Lung (tissue), 12 donors: ENCODE measurements around the gene SYNE1. TPM values are rescaled to one million over a fixed set of nuclear protein-coding genes. Genes with fewer than 3 reads are reported as not detected.

Experiments used
- ATAC-seq: fragments of 200-7000 bp; cut with Tn5 transposase; one replicate; pipeline ENCODE4 v1.9.1; 2020; ENCODE audit warnings: moderate number of reproducible peaks; ENCODE audit not compliant: insufficient read depth, low FRiP score
- DNase-seq, 3 donors: peaks; one replicate each; pipeline ENCODE4 v3.0.0-alpha.2; 2013 to 2017
- H3K27ac ChIP-seq, 2 donors: one replicate each; pipeline ENCODE4 v1.5.1; 2013; ENCODE audit warnings: mild to moderate bottlenecking in 2 of 2, moderate library complexity in 2 of 2, control low read depth in 1 of 2, inconsistent platforms in 1 of 2, low read depth in 1 of 2, low read length in 1 of 2
- H3K27me3 ChIP-seq, 3 donors: one replicate each; pipeline ENCODE4 v1.5.1; 2013; ENCODE audit warnings: low read length in 2 of 3; ENCODE audit not compliant: control insufficient read depth in 3 of 3, insufficient read depth in 3 of 3
- H3K36me3 ChIP-seq, 4 donors: one replicate each; pipeline ENCODE4 v1.5.1; 2013; ENCODE audit warnings: low read length in 4 of 4, mild to moderate bottlenecking in 1 of 4, moderate library complexity in 1 of 4; ENCODE audit not compliant: control insufficient read depth in 4 of 4, insufficient read depth in 4 of 4
- H3K4me1 ChIP-seq, 5 donors: one replicate each; pipeline ENCODE4 v1.5.1; 2013; ENCODE audit warnings: low read length in 5 of 5, mild to moderate bottlenecking in 2 of 5, moderate library complexity in 1 of 5; ENCODE audit not compliant: control insufficient read depth in 5 of 5, insufficient read depth in 5 of 5
- H3K4me3 ChIP-seq: one replicate; pipeline ENCODE4 v1.5.1; 2013; ENCODE audit warnings: mild to moderate bottlenecking, control low read depth, moderate library complexity
- H3K9ac ChIP-seq, 2 donors: one replicate each; pipeline ENCODE4 v1.5.1; 2013; ENCODE audit warnings: low read length in 2 of 2, control low read depth in 1 of 2; ENCODE audit not compliant: insufficient read depth in 1 of 2
- H3K9me3 ChIP-seq, 4 donors: one replicate each; pipeline ENCODE4 v1.5.1; 2013; ENCODE audit warnings: low read length in 3 of 4, mild to moderate bottlenecking in 1 of 4, moderate library complexity in 1 of 4; ENCODE audit not compliant: control insufficient read depth in 4 of 4, insufficient read depth in 3 of 4
- WGBS, 2 donors: extraction: QIAGEN DNeasy Blood & Tissue Kit; methylation state at CpG; one replicate each; pipeline ENCODE4 v1.1.7; 2013; 5-methylcytosine and 5-hydroxymethylcytosine counted together
- polyA plus RNA-seq, 2 donors: library from polyadenylated mRNA; stranded (reverse); fragments of 200-250 nt; gene quantifications; one replicate each; pipeline ENCODE4 v1.2.1, GENCODE V29; 2013
- total RNA-seq, 2 donors: library from RNA; depleted of rRNA in 1 of 2; stranded (reverse); fragments of >200 nt in 1 of 2; gene quantifications; one replicate each; pipeline ENCODE4 v1.2.1, GENCODE V29; 2014 to 2021
- TF ChIP-seq, protein P1 (sequence below): IDR thresholded peaks from 2 replicates; pipeline ENCODE4 v1.5.1; 2012; ENCODE audit warnings: mild to moderate bottlenecking; ENCODE audit errors: control extremely low read depth, extremely low read depth
- donor health status: control.
- donor health status: control.
- donor health status: Bipolar disorder and iron deficiency.
- donor health status: healthy.
- donor health status: DM: yes; HTN: yes; CAD: no.

SYNE1 gene
- total and polyA plus RNA-seq, 4 donors: 26.4 to 352 (median 131) TPM

DNA sequence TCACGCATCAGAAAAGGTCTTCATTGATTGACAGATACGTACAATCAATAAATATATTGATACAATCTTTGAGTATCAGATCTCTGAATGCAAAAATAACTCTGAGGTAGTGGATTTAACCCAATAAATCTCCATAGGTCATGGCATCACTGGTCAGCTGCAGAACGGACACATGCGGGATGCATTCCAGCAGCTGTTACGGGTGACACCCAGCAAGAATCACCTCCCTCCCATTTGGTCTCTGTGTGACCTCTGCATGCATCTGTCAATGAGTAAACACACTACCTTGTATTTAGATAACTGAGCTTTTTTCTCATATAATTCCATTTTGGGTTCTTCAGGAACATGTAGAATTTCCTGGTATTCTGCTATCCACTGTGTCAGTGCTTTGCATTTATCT, 285.4 kb downstream of the SYNE1 start:
- Histone ChIP-seq H3K36me3 (peaks cover 14 to 54% (median 31%) of the 10 kb centered on the region in 4 donors), H3K4me1 (peaks cover 0 to 6% (median 0%) of the 10 kb centered on the region in 5 donors), H3K9ac (no peak overlapping the region), H3K9me3 (no peaks in the 10 kb centered on the region), H3K27me3 (no peaks in the 10 kb centered on the region), H3K4me3 (no peak overlapping the region), H3K27ac (peak overlapping the region in 1 of 2 donors; percentile 9)
- WGBS, 2 donors: 83 to 89% methylated on average over 5 of the region's 5 CpGs
- DNase-seq (no peak), ATAC-seq (no peak)
- TF ChIP-seq, protein P1, sequence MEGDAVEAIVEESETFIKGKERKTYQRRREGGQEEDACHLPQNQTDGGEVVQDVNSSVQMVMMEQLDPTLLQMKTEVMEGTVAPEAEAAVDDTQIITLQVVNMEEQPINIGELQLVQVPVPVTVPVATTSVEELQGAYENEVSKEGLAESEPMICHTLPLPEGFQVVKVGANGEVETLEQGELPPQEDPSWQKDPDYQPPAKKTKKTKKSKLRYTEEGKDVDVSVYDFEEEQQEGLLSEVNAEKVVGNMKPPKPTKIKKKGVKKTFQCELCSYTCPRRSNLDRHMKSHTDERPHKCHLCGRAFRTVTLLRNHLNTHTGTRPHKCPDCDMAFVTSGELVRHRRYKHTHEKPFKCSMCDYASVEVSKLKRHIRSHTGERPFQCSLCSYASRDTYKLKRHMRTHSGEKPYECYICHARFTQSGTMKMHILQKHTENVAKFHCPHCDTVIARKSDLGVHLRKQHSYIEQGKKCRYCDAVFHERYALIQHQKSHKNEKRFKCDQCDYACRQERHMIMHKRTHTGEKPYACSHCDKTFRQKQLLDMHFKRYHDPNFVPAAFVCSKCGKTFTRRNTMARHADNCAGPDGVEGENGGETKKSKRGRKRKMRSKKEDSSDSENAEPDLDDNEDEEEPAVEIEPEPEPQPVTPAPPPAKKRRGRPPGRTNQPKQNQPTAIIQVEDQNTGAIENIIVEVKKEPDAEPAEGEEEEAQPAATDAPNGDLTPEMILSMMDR: no peak

DNA sequence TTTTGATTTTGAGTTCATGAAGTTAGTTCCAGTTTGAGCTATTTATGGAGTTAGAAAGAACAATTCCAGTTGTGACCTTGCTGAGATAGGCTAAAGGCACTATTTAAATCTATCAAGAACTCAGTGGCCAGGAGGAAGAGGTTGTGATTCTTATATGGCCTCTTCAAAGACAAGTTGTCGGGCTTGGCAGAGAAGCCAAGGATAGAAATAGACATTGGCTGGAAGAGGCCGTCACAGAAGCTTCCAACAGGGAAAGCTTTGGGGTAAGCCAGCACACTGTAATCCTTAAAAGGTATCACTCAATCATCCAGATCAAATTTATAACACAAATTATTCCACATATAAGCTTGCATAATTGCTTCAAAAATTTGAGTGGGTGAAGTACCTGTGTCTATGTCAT, 286.1 kb downstream of the SYNE1 start:
- WGBS, 2 donors: 76 to 83% methylated on average over 2 of the region's 2 CpGs
- Histone ChIP-seq H3K27ac (peak overlapping the region in 1 of 2 donors; percentile 33), H3K9ac (no peak overlapping the region), H3K36me3 (peaks cover 12 to 52% (median 32%) of the 10 kb centered on the region in 4 donors), H3K4me3 (no peak overlapping the region), H3K4me1 (peaks cover 0 to 6% (median 0%) of the 10 kb centered on the region in 5 donors), H3K9me3 (no peaks in the 10 kb centered on the region), H3K27me3 (no peaks in the 10 kb centered on the region)
- no peak for ATAC-seq
- TF ChIP-seq, protein P1: no peak
- no peak for DNase-seq

DNA sequence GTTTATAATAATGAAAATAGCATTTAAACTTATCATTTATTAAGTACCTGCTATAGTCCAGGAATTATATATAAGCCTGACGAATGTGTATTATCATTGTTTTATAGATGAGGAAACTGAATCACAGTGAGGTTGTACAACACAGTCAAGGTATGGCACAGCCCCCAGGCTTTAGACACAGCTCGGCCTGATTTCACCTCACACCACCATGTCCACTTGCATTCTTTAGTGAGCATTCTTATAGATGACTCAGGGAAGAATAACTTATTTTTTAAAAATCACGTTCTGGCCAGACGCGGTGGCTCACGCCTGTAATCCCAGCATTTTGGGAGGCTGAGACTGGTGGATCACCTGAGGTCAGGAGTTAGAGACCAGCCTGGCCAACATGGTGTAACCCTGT, 289.0 kb downstream of the SYNE1 start:
- peaks cover 0 to 6% (median 0%) of the 10 kb centered on the region in 5 donors for H3K4me1 ChIP-seq
- WGBS, 2 donors: 97 to 98% methylated on average over 6 of the region's 6 CpGs
- TF ChIP-seq, protein P1: no peak

More for the DNA sequence above, 289.0 kb downstream of the SYNE1 start:
- H3K9me3 ChIP-seq: no peaks in the 10 kb centered on the region
- H3K27ac ChIP-seq: no peak overlapping the region
- peaks cover 12 to 52% (median 27%) of the 10 kb centered on the region in 4 donors for H3K36me3 ChIP-seq
- H3K27me3 ChIP-seq: no peaks in the 10 kb centered on the region
- DNase-seq (no peak), ATAC-seq (no peak)
- H3K4me3 ChIP-seq: no peak overlapping the region
- H3K9ac ChIP-seq: no peak overlapping the region
